GM19025 (cell line): Measurements from ENCODE around the gene FILIP1L.

Experiments used
- ATAC-seq: cut with Tn5 transposase; IDR thresholded peaks from one replicate; pipeline ENCODE4 v1.9.1; 2021; ENCODE audit warnings: mild to moderate bottlenecking, low read depth, moderate library complexity; ENCODE audit not compliant: unreplicated experiment

FILIP1L gene

GRCh38 chr3:100114413-100115030 lies at the start of gene FILIP1L:
Gene FILIP1L (minus strand): TSS chr3:100114501.
- no peak for ATAC-seq

GRCh38 chr3:100163787-100164186 lies 49.5 kb upstream of the FILIP1L start:
- ATAC-seq = no peak

DNA sequence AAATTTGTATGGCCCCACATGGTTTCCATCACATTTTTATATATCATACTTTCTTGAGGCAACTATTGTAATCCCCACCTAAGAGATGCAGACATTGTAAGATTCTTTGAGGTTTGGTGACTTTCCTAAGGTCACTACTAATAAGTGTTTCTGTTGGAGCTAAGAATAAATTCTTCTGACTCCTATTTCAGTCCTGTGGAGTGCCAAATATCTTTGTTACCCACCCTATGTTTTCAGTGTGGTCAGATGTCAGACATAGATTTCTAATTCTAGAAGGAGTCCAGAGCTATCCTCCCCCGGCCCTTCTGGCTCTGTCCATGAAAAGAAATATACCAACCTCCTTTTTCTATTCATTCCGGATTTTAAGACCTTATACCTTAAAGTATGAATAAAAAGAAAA lies 46.2 kb upstream of the FILIP1L start:
- ATAC-seq = no peak

DNA sequence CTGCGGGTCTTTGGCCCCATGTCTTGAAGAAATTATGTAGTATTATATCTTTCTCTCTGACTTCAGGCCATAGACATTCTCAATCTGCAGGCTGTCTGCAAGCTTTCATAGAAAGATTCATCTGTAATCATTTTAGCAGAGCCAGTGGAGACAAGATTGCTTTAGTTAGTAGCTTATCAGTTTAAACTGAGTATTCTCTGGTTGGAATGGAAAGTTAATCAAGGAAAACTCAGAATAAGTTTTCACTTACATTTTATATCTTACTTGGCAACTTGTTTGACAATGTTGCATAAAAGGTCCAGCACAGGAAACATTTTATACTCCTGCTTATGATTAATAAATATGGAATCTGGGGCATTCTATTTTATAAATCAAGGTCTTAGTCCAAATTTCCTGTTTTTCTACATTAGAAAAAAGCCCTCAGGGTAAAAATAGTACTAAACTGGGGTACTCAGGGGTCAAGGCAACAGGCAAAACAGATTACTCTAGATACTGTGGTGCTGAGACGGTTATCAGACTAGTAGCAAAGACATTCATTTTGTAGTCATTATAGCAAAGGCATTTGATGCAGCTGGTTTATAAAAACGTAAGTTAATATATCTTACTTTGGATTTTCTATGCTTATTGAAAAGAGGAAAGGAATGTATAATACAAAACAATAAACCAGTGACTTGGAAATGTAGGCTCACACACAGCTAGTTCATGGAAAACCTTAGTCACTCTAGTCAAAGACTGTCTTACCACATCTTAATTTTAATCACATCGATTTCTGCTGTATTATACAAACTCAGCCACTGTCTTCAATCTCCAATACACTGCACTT lies 45.2 kb upstream of the FILIP1L start:
- ATAC-seq = no peak

- no peak for ATAC-seq
Measured at GRCh38 chr3:100158918-100159330, 44.6 kb upstream of the FILIP1L start.

- no peak for ATAC-seq
Measured at GRCh38 chr3:100157685-100158084, 43.4 kb upstream of the FILIP1L start.

DNA sequence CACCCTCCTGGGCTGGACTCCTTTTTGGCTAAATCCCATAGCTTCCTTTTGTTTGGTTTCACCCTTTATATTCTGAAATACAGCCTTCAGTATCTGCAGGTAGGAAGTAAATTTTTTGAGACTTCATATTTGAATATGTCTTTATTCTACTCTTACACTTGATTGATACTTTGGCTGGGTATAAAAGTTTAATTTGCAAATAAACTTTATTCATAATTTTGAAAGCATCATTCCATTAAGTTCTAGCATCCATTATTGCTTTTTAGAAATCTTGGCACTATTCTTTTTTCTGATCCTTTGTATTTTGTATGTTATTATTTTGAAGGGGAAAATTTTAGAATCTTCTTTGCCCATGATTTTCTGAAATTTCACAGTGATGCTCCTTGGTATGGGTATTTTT lies 41.3 kb upstream of the FILIP1L start:
- no peak for ATAC-seq

- ATAC-seq = no peak
Measured at GRCh38 chr3:100155128-100155527, 40.8 kb upstream of the FILIP1L start.

- no peak for ATAC-seq
Measured at GRCh38 chr3:100154171-100154570, 39.9 kb upstream of the FILIP1L start.

- ATAC-seq = no peak
Measured at GRCh38 chr3:100151024-100151707, 36.9 kb upstream of the FILIP1L start.

GRCh38 chr3:100150473-100150872 lies 36.2 kb upstream of the FILIP1L start:
- no peak for ATAC-seq

DNA sequence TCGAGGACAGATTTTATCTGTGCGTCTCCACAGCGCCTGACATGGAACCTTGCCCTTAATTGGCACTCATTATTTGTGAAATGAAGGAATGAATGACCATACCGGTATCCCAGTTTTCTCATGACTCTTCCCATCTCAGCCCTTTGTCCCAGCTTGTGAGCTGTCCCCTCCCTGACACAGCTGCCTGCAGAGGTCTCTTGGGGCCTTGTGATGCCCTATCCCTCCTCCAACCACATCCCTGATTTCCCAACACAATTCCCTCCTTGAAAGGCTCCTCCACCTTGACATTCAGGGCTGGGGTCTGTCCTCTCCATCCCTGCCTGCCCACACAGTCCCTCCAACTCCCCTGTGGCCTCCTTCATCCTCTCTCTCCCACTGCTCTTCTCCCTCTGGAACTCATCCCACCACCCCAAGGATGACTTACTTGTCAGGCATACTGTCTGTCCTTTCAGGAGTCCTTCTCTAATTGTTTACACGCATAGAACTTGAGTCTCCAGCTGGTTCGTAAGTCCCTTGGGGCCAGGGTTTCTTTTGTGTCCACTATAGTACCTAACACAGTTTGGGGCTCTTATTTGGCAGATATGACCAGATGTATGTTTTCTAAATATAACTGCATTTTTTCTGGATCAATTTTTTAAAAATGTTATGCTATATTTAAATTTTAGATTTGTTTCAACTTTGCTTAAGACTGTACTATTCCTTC lies 35.6 kb upstream of the FILIP1L start:
- no peak for ATAC-seq

- no peak for ATAC-seq
Measured at GRCh38 chr3:100149130-100149529, 34.8 kb upstream of the FILIP1L start.

DNA sequence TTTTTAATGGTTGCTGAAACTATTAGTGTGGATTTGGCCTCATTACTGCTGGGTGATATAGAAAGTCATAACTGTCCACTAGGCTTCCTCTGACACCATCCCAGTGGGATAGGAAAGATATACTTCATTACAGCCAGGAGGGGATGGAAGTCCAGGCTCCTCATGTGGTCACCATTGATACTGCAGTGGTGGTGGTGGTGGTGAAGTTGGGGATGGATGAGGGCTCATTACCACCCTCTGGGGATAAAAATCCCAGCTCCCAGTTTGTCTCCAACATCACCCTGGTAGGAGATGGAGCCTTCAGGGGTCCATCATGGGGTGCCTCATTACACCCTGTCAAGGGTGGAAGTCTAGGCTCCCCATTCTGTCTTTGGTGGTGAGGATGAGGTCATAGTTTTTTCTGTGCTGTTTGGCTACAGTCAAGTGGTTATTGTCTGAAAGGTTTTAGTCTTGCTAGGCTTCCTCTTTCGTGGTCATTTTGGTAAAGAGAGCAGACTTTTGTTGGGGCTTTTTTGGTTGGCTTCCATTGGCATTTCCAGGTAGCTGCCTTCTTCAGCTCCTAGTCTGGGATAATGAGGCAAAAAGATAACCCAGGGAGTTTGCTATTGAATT lies 30.1 kb upstream of the FILIP1L start:
- no peak for ATAC-seq

GRCh38 chr3:100141586-100141985 lies 27.3 kb upstream of the FILIP1L start:
- ATAC-seq = no peak

DNA sequence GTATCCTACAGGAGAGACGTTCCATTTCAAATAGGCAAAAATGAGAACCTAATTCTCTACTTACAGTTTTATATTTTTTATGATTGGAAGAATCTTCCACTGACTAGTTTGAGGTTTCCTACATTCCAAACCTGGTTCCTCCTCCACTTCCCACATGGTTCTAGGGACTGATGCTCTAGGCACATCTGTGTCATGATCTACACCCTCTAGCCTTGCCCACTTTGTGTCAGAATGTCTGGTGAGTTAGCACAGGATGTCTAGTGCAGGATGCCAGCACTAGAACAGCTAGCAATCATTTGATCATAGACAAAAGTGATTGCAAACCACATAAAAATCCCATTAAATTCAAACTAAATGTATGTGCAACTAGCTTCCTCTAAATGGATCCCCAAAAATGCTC lies 26.7 kb upstream of the FILIP1L start:
- no peak for ATAC-seq

DNA sequence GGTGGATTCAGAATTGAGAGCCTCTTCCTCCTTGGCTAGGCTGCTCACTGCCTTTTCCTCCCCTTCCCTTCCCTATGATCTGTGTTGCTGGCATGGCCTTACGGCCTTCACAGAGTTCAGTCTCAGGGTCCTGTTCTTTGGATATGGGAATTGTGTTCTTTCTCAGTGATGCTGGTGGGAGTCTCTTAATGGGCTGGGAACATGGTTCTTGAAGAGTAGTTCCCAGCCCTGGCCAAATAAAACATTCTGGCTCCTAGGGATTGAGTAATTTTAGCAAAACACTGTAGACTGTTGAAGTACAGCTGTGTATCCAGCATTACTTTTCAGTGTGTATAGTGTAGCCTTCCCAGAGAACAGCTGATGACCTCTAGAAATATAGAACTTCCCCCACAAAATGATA lies 22.6 kb upstream of the FILIP1L start:
- no peak for ATAC-seq

DNA sequence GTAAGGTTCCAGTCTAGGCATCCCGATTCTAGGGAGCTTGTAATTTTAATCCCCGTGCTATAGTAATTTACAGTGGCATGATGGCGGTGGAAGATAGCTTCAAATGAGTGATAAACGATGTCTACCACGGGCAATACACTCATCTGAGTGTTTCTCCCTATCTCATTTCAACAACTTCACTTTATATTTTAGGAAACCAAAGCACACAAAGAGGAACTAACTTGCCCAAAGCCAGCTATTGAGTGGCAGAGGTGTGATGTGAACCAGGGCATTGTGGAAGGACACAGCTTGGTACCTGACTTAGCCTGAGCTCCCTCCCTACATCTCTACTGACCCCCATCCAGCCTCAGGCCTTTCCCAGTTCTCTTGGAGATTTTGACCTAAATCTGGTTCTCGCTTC lies 16.9 kb upstream of the FILIP1L start:
- ATAC-seq = no peak

DNA sequence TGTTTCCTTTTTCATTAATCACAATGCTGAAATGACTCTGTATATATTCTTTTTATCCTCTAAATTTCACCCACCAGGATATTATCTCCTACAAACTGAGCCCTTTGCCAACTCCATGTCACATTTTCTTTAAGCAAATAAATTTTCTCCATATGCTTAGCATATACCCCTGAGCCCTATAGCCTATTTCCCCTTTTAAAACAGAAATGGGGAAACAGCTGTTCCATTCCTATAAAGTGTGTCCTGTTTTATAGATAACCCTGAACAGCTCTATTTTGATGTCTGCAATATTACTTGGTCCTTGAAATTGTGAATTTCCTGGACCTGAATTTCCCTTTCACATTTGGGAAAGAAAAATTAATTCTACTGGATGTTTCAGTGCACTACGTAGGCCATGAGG lies 15.6 kb upstream of the FILIP1L start:
- no peak for ATAC-seq

DNA sequence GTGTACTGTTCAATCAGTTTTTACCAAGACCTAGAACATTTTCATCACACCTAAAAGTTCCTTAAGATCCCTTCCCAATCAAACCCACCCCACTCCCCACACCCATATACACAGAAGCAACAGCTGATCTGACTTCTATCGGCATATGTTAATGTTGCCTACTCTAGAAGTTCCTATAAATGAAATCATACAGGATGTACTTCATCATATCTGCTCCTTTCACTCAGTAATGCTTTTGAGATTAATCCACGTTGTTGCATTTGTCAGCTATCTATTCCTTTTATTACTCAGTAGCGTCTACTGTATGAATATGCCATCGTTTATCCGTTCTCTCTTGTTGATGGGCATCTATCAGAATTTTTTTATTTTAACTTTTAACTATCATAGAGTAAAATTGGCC lies 14.3 kb upstream of the FILIP1L start:
- no peak for ATAC-seq

DNA sequence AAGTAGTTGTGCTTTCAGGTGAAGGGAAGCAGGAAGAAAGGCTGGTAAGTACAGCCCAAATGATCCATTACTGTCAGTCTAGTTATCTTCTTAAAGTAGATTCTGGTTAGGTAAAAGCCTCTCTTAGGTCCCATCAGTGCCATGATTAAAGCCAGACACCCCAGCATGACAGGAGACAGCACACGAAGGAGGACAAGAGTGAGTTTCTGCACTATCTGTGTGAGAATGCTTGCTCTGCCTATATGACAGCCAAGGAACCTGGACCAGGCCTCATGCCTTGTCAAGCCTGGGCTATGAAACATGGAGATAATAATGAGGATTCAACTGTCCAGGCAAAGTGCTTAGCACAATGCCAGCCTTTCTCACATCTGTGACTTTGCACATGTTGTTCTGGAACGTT lies 13.5 kb upstream of the FILIP1L start:
- no peak for ATAC-seq
